ENCODE measurements around the gene ITGB4.

DNA sequence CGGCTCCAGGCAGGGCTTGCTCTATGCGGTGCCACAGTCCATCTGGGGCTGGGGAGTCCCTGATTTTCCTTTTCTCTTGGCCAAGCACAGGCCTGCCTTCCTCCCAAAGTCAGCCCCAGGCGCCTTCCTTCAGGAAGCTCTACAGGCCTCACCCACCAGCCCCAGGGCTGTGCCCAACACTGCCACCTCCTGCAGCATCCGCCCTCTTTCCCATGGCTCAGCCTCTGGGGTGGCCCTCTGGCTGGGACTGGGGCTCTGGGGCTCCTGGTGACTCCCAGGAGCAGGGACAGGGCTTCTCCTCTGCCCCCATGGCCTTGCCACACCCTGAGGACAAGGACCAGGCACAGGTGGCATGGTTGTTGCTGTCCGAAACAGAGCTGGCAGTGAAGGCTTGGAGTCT, 817 bp downstream of the ITGB4 start:
- TF ChIP-seq, protein P1, sequence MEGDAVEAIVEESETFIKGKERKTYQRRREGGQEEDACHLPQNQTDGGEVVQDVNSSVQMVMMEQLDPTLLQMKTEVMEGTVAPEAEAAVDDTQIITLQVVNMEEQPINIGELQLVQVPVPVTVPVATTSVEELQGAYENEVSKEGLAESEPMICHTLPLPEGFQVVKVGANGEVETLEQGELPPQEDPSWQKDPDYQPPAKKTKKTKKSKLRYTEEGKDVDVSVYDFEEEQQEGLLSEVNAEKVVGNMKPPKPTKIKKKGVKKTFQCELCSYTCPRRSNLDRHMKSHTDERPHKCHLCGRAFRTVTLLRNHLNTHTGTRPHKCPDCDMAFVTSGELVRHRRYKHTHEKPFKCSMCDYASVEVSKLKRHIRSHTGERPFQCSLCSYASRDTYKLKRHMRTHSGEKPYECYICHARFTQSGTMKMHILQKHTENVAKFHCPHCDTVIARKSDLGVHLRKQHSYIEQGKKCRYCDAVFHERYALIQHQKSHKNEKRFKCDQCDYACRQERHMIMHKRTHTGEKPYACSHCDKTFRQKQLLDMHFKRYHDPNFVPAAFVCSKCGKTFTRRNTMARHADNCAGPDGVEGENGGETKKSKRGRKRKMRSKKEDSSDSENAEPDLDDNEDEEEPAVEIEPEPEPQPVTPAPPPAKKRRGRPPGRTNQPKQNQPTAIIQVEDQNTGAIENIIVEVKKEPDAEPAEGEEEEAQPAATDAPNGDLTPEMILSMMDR (IDR thresholded peaks at IDR 0.05; ENCODE audit: extremely low read depth in 1 of 2, insufficient read depth in 1 of 2, low read depth in 1 of 2, low read length in 2 of 2), result no peak
- TF ChIP-seq EZH2 (IDR thresholded peaks at IDR 0.05; ENCODE audit: borderline replicate concordance, low read depth, low read length, severe bottlenecking), result no peak
- no peak for TF ChIP-seq GATA2 (IDR thresholded peaks at IDR 0.05; ENCODE audit: insufficient read depth, insufficient read length, low read depth, low read length)
- TF ChIP-seq, protein P2, sequence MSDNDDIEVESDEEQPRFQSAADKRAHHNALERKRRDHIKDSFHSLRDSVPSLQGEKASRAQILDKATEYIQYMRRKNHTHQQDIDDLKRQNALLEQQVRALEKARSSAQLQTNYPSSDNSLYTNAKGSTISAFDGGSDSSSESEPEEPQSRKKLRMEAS (IDR thresholded peaks at IDR 0.05; ENCODE audit: insufficient read depth, insufficient read length), result no peak
- no peak for TF ChIP-seq POLR2A (IDR thresholded peaks at IDR 0.05; ENCODE audit: low read depth, low read length)
